NCI-H510A treated with DMSO at 0.1 percent for 48 hours (cell line): ENCODE results near the gene UBE2N.
A peak's percentile ranks its signal among the peaks of the same experiment; 100 is the strongest.

ENCODE experiments used
- DNase-seq: peaks from one replicate; lab custom pipeline; 2025; lab: John Stamatoyannopoulos, UW

The UBE2N gene

GRCh38 chr12:93441617-93442410 is at the start of gene UBE2N:
UBE2N (minus strand) TSS chr12:93441947; CDS start chr12:93441884, 63 bp downstream.
- DNase-seq, result peak; percentile 83

- no peak for DNase-seq
Measured at GRCh38 chr12:93484315-93484981, 42.7 kb upstream of the UBE2N start.

GRCh38 chr12:93483151-93483807 is 41.5 kb upstream of the UBE2N start:
- DNase-seq, result no peak

GRCh38 chr12:93482721-93483120 is 41.0 kb upstream of the UBE2N start:
- no peak for DNase-seq

- DNase-seq, result no peak
Measured at GRCh38 chr12:93476555-93476954, 34.8 kb upstream of the UBE2N start.

- no peak for DNase-seq
Measured at GRCh38 chr12:93469386-93469785, 27.6 kb upstream of the UBE2N start.

GRCh38 chr12:93468008-93468371 is 26.2 kb upstream of the UBE2N start:
- peak; percentile 57 for DNase-seq

- DNase-seq, result peak; percentile 84
Measured at GRCh38 chr12:93467351-93468007, 25.7 kb upstream of the UBE2N start, which contains the start of gene MRPL42. MRPL42 (plus strand) TSS chr12:93467514; CDS start chr12:93469286, 1,772 bp downstream.

GRCh38 chr12:93466625-93467350 is 25.0 kb upstream of the UBE2N start:
- no peak for DNase-seq

GRCh38 chr12:93465841-93466240 is 24.1 kb upstream of the UBE2N start:
- DNase-seq, result no peak

- DNase-seq, result no peak
Measured at GRCh38 chr12:93461503-93461902, 19.8 kb upstream of the UBE2N start.

- DNase-seq, result no peak
Measured at GRCh38 chr12:93460902-93461301, 19.2 kb upstream of the UBE2N start.

GRCh38 chr12:93460003-93460402 is 18.3 kb upstream of the UBE2N start:
- DNase-seq, result no peak

- DNase-seq, result no peak
Measured at GRCh38 chr12:93459097-93459496, 17.4 kb upstream of the UBE2N start.

GRCh38 chr12:93456077-93456476 is 14.3 kb upstream of the UBE2N start:
- no peak for DNase-seq

GRCh38 chr12:93453633-93454032 is 11.9 kb upstream of the UBE2N start:
- no peak for DNase-seq

GRCh38 chr12:93451423-93452158 is 9.8 kb upstream of the UBE2N start:
- no peak for DNase-seq

GRCh38 chr12:93449277-93449676 is 7.5 kb upstream of the UBE2N start:
- no peak for DNase-seq

- no peak for DNase-seq
Measured at GRCh38 chr12:93448796-93449195, 7.0 kb upstream of the UBE2N start.

- peak; percentile 59 for DNase-seq
Measured at GRCh38 chr12:93447555-93448290, 6.0 kb upstream of the UBE2N start.
